Renal pelvis (tissue), 4 donors: ENCODE measurements around the gene CDON. TPM values are rescaled to one million over a fixed set of nuclear protein-coding genes. Genes with fewer than 3 reads are reported as not detected.

Source experiments
- DNase-seq: peaks from one replicate; pipeline ENCODE4 v3.0.0-alpha.2; 2013
- polyA plus RNA-seq, 3 donors: library from polyadenylated mRNA; unstranded; fragments of 120-200 nt; gene quantifications; one replicate each; pipeline ENCODE4 v1.2.1, GENCODE V29; 2013; ENCODE audit not compliant: insufficient read length in 3 of 3

Gene CDON
- polyA plus RNA-seq, 3 donors: 23.8 to 30.0 (median 29.8) TPM

DNA sequence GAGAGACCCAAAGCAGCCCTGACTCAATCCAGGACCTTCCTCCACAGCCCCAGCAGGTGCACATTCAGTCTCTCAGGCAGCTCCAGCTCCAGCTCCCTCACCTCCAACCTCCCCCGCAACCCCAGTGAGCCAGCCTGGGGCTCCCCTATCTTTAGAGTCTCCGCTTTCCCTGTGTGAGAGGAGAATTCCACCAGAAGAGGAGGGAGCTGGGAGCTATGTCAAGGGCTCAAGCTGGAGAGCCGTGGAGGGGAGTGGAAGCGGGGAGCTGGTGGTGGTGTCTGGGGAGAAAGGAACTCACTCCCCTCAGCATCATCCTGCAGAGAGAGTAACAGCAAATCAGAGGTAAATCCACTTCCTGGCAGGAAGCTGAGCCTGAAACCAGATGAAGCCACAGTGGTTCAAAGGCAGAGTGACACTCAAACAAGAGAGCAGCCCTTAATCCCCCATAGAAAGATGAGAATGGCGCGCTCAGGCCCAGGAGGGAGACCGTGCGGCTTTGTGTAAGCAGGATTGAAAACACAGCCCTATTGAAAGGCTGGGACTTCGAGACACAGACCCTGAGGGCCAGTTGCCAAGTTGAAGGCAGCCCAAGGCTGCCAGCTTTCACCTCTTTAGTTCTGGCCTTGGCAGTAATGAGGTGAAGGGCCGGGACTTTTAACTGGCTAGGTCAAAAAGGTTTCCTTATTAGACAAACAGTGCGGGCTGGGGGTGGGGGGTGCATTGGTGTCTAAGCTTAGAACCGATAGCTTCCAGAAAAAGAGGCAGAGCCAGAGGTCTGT, 21.4 kb upstream of the CDON start:
- no peak for DNase-seq

- no peak for DNase-seq
Measured at GRCh38 chr11:126082251-126083109, 19.8 kb upstream of the CDON start.

DNA sequence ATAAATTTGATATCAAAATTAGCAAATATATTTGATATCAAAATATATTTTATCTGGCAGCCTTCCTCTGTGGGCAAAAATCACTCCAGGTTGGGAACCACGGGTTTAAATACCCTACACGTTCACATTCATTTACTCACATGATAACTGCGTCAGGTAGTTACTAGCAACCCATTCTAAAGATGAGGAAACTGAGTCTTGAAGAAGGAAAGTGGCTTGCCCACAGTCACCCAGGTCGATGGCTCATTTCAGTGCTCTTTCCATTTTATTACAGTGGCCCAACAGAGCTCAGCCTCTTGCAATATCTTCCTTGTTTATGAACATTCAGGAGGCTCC, 19.2 kb upstream of the CDON start:
- DNase-seq: no peak

GRCh38 chr11:126080161-126080941, 17.7 kb upstream of the CDON start:
- no peak for DNase-seq

GRCh38 chr11:126079621-126080124, 17.0 kb upstream of the CDON start:
- DNase-seq: no peak

DNA sequence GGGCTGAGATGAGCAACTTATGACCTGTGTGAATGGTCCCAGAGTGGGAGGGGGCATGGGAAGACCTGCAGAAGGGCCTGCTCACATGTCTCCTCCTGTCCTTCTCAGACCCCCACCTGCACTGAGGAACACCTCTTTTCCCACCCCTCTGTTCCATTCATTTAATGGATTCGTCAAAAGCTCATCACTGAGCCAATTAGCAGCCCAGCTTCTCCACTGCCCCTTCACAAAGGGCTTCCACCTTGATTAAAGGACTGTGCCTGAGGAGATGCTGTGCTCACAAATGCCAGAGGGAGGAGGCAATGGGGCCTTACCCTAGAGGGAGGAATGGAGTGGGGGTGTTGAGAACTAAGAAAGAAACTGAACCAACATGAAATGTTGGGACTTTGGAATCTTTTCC, 14.0 kb upstream of the CDON start:
- DNase-seq: no peak

DNA sequence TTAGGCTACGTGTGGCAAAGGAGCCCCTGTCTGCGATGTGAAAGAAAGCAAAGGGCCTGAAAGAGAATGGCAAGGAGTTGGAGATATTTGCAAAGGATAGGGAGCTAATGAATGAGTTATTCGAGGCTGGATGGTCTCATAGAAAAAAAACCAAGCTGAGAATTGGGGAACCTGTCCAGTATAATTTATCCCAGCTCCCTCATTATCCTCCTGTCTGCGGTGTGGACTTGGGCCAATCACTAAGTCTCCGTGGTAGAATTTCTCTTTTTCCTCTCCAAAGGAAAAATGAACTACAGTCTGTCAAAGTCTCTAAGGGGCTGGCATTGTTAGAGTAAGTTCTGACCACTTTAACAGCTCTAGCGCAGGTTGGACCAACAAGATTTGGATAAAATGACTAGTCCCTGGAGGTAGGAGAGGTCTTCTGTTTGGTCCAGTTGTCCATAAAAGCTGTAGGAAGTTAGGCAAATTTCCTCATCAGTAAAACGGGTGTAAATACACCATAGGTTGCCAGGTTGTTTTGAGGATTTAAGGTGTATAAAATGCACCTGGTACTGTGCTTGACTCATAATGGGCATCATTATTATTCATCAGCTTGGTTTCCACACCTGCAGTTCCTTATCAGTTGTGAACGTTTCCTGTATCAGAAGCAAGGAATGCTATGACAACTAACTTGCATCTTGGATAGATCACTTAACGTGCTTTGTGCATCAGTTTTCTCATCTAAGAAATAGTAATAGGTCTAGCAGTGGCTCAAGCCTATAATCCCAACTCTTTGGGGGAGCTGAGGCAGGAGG, 10.3 kb upstream of the CDON start:
- DNase-seq: no peak

DNA sequence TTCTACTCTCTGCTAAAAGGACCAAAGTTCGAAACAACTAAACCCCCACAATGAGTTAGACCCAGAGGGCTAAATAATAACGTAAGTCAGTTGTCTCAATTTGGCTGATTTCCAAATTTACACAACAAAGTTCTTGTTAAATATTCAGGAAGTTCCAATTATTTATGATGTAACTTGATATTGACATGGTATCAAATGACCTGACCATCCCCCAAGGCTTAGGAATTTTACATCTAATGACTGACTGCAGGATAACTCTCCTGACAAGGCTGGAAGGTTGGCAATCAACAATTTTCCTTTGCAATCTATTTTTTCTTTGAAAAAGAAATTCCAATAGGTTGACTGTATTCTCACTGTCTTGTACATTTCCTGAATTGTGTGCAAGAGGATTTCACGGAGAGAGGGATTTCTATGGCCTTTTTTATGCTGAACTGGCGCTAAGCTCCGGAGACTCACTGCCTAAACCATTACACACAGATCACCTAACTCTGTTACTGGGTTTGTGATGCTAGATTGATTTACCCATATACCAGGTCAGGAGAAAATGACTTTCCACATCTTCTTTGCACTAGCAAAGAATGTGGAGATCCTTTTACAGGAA, 9.6 kb upstream of the CDON start:
- peak; percentile 60 for DNase-seq

- DNase-seq: no peak
Measured at GRCh38 chr11:126063507-126063852, 814 bp upstream of the CDON start.

DNA sequence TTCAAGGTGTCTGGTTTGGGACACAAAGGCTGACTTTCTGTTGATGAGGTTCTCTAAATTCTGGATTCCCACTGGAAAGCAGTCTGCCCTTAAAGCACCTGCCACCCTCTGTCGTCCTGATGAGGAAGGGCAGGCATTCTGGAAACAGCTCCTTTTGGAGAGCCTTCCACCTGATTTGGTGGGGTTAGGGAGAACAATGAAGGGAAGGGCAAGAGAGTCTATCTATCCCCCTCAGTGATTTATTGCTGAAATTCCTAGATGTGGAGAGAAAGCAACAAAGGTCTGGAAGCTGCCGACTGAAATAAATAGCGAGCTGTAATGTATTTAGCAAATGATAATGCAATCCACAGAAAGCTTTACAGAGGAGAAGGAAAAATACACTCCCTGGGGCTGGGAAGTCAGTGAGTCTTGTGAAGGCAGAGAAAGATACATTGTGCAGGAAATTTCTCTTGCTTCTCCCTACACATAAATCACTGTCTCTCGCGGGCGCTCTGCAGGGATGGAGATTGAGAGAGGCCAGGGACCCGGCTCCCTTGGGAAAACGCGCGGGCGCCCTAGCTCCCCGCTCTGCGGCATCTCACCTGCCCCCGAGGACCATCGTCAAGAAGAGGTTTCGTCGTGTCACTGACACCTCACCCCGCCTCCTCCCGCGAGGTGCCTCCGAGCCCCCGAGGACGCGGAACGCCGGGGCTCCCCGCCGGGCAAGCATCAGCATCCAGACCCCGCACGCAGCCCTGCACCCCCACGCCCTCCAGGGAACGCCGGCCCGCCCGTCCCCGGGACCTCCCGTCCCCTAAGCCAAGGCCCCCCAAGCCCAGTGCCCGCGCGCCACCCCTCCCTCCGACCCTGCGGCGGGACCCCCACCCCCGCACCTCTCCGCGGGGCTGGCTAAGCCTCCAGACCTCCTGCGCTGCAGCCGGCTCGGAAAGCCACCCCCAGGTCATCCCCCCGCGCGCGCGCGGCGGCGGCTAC, 673 bp downstream of the CDON start:
- DNase-seq: no peak

GRCh38 chr11:126060757-126061171, 1.9 kb downstream of the CDON start:
- peak; percentile 62 for DNase-seq

GRCh38 chr11:126059238-126059781, 3.4 kb downstream of the CDON start:
- peak; percentile 80 for DNase-seq

DNA sequence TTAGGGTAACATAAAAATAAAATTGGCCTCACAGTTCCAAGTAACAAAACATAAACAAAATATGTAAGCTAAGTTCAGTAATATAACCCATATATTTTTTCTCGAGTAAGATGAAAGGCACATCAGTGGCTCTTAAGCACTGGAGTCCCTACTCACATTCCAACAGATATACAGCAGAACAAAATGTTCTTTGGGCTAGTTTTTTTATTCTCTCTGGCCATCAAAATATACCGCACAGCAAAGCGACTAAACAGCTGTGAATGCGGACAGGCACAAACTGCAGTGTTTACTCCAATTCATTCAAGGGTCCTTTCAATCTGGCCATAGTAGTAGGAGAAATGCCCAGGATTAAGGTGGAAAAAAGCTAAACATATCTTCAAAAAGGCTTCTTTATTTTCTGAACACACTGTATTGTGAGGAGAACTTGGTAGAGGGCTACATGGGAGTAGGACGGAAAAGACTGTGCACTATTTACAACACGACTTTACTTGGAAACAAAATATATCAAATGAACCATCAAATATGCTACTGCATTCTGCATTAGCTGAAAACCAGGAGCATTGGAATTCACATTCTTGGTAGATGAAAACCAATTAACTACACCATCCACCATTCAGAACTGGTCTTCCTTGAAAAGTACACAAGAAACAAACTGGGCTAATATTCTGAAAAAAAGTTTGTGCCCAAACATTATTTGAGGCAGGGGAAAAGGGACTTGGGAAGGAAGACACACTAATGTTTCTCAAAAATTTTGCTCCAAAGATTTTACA, 4.4 kb downstream of the CDON start:
- DNase-seq: no peak

GRCh38 chr11:126054882-126055281, 7.8 kb downstream of the CDON start:
- no peak for DNase-seq

- no peak for DNase-seq
Measured at GRCh38 chr11:126054408-126054807, 8.3 kb downstream of the CDON start.

GRCh38 chr11:126053415-126054286, 9.0 kb downstream of the CDON start:
- no peak for DNase-seq

DNA sequence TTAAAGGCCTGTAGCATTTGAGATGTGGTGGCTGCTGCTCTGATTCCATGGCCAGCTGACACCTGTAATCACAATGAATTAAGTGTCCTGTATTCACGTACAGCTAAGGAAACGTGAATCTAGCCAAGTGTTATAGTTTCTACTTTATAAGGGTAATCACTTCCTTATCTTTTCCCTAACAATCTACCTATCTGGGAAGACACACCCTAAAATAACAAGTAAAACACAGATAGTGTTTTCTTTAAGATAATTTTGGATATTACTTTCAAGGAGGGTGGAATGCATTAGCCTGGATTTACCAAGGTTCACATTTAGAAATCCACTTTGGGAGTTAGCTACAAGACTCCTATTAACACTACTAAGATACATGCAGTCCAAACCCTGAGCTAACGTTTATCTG, 11.5 kb downstream of the CDON start:
- DNase-seq: no peak

DNA sequence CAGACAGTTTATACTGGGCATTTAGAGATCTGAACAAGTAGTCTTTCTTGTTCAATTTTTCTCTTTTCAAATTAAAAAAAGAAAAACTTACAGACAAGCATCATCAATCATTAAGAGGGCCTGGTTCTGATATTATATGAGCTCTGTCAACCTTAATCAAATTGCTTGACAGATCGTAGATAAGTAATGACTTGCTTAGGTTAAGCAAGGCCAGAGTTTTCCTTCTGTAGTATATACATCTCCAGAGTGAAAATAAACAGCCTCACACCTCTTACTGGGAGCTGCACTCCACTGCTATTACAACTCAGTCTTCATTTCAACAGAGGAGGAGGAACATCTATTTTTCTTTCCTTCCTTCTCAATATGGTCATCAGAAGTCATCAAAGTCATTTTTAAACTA, 13.5 kb downstream of the CDON start:
- DNase-seq: no peak
